CD4-positive, alpha-beta memory T cell (primary cell): ENCODE measurements around the gene KRTAP10-1. TPM values are rescaled to one million over a fixed set of nuclear protein-coding genes. Genes with fewer than 3 reads are reported as not detected.

Source experiments
- CTCF ChIA-PET: fragments of 350-600 bp; sonication (Branson Sonifier 250); formaldehyde crosslinking; loops from one replicate; lab custom pipeline; 2021; ENCODE audit warnings: inconsistent platforms; ENCODE audit not compliant: partially characterized antibody; lab: Charles Lee
- POLR2A ChIA-PET: fragments of 350-600 bp; sonication (Branson Sonifier 250); formaldehyde crosslinking; loops from one replicate; lab custom pipeline; 2021; ENCODE audit not compliant: partially characterized antibody; lab: Charles Lee
- DNase-seq, 5 donors: peaks; one replicate each; pipeline versions ENCODE4 v3.0.0 to v3.0.0-alpha.2; 2020 to 2022; ENCODE audit warnings: mixed read lengths in 1 of 5
- H3K27ac ChIP-seq: one replicate; pipeline ENCODE4 v1.7.0; 2013; ENCODE audit warnings: low read depth, low read length
- H3K27me3 ChIP-seq: 2 replicates; pipeline ENCODE4 v1.7.0; 2013; ENCODE audit warnings: mild to moderate bottlenecking, low read length, moderate library complexity; ENCODE audit not compliant: insufficient read depth
- H3K36me3 ChIP-seq: 2 replicates; pipeline ENCODE4 v1.7.0; 2013; ENCODE audit warnings: mild to moderate bottlenecking, low read length, moderate library complexity; ENCODE audit not compliant: insufficient read depth
- H3K4me1 ChIP-seq: 2 replicates; pipeline ENCODE4 v1.7.0; 2013; ENCODE audit warnings: mild to moderate bottlenecking, low read length, moderate library complexity; ENCODE audit not compliant: insufficient read depth
- H3K4me3 ChIP-seq, 2 donors: one replicate each; pipeline ENCODE4 v1.7.0; 2013; ENCODE audit warnings: low read length in 2 of 2, mild to moderate bottlenecking in 1 of 2
- H3K9me3 ChIP-seq, 2 donors: one replicate each; pipeline ENCODE4 v1.7.0; 2013; ENCODE audit warnings: low read length in 2 of 2, control low read depth in 1 of 2; ENCODE audit not compliant: control insufficient read depth in 1 of 2
- H3K27ac Mint-ChIP-seq, 7 donors: one replicate each; pipeline ENCODE4 v1.8.0; 2020 to 2021; ENCODE audit warnings: mixed read lengths in 7 of 7, mild to moderate bottlenecking in 6 of 7, inconsistent platforms in 3 of 7, moderate library complexity in 3 of 7
- H3K27me3 Mint-ChIP-seq, 2 donors: one replicate each; pipeline ENCODE4 v1.8.0; 2020 to 2021; ENCODE audit warnings: mixed read lengths in 2 of 2
- H3K36me3 Mint-ChIP-seq, 2 donors: one replicate each; pipeline ENCODE4 v1.8.0; 2020 to 2021; ENCODE audit warnings: mixed read lengths in 2 of 2, inconsistent platforms in 1 of 2, mild to moderate bottlenecking in 1 of 2
- H3K4me1 Mint-ChIP-seq, 4 donors: one replicate each; pipeline ENCODE4 v1.8.0; 2020 to 2021; ENCODE audit warnings: mixed read lengths in 4 of 4, mild to moderate bottlenecking in 1 of 4
- H3K4me3 Mint-ChIP-seq, 8 donors: one replicate each; pipeline ENCODE4 v1.8.0; 2020 to 2021; ENCODE audit warnings: mixed read lengths in 8 of 8, mild to moderate bottlenecking in 7 of 8, moderate library complexity in 6 of 8, inconsistent platforms in 3 of 8
- H3K9me3 Mint-ChIP-seq, 8 donors: one replicate each; pipeline ENCODE4 v1.8.0; 2020 to 2021; ENCODE audit warnings: mixed read lengths in 8 of 8, mild to moderate bottlenecking in 5 of 8, inconsistent platforms in 3 of 8, moderate library complexity in 1 of 8
- intact Hi-C: fragments of 100-400 bp; cut with micrococcal nuclease; formaldehyde crosslinking; loops from one replicate; pipeline ENCODE4 v1.15.1; 2023
- polyA plus RNA-seq, 2 donors: library from polyadenylated mRNA; unstranded; fragments of 300-500 nt; fragmentation: Illumina TruSeq; gene quantifications; one replicate each; pipeline ENCODE4 v1.2.3, GENCODE V29; 2021
- total RNA-seq, 2 experiments: library from RNA; stranded (reverse); gene quantifications; one replicate each; pipeline ENCODE4 v1.2.3, GENCODE V29; 2021

KRTAP10-1 gene
- total and polyA plus RNA-seq, 4 experiments from 2014 or later: not detected

GRCh38 chr21:44496564-44497550 lies 43.1 kb downstream of the KRTAP10-1 start:
- Mint-ChIP-seq H3K36me3 (peaks cover 0 to 9% of the 10 kb centered on the region in 2 donors), H3K27ac (no peak overlapping the region), H3K9me3 (peaks cover 0 to 15% (median 12%) of the 10 kb centered on the region in 8 donors), H3K4me3 (no peak overlapping the region), H3K27me3 (peaks cover 14 to 21% of the 10 kb centered on the region in 2 donors), H3K4me1 (no peaks in the 10 kb centered on the region)
- H3K36me3 ChIP-seq: no peaks in the 10 kb centered on the region
- DNase-seq: no peak
- no peaks in the 10 kb centered on the region for H3K27me3 ChIP-seq
- POLR2A ChIA-PET: no interaction called here
- no peak overlapping the region for H3K27ac ChIP-seq
- H3K9me3 ChIP-seq: peaks cover 0 to 13% of the 10 kb centered on the region in 2 donors
- no peaks in the 10 kb centered on the region for H3K4me1 ChIP-seq
- H3K4me3 ChIP-seq: no peak overlapping the region
- CTCF ChIA-PET: interaction anchor here (1.7 kb wide), 1 partner anchor 14 kb away, joined by 4 read pairs; no protein-coding TSS in a partner anchor
- intact Hi-C loops: no loop called here

GRCh38 chr21:44495611-44496563 lies 44.1 kb downstream of the KRTAP10-1 start:
- intact Hi-C loops: no loop called here
- no peak for DNase-seq
- H3K4me1 Mint-ChIP-seq: no peaks in the 10 kb centered on the region
- peaks cover 0 to 9% of the 10 kb centered on the region in 2 donors for H3K36me3 Mint-ChIP-seq
- Histone ChIP-seq H3K4me3 (no peak overlapping the region), H3K27ac (no peak overlapping the region), H3K27me3 (no peaks in the 10 kb centered on the region), H3K4me1 (no peaks in the 10 kb centered on the region), H3K36me3 (no peaks in the 10 kb centered on the region), H3K9me3 (peaks cover 0 to 13% of the 10 kb centered on the region in 2 donors)
- ChIA-PET POLR2A (no interaction called here), CTCF (interaction anchor here (1.3 to 1.7 kb wide), 3 partner anchors 12 to 18 kb away, joined by 3 to 4 read pairs (median 4); no protein-coding TSS in a partner anchor)
- peaks cover 0 to 16% (median 12%) of the 10 kb centered on the region in 8 donors for H3K9me3 Mint-ChIP-seq
- H3K27me3 Mint-ChIP-seq: peaks cover 14 to 21% of the 10 kb centered on the region in 2 donors
- H3K27ac Mint-ChIP-seq: peak overlapping the region in 2 of 7 donors; percentile 29 to 48
- H3K4me3 Mint-ChIP-seq: no peak overlapping the region

- Histone ChIP-seq H3K4me3 (no peak overlapping the region), H3K9me3 (peaks cover 0 to 13% of the 10 kb centered on the region in 2 donors), H3K4me1 (no peaks in the 10 kb centered on the region), H3K36me3 (no peaks in the 10 kb centered on the region), H3K27me3 (no peaks in the 10 kb centered on the region), H3K27ac (no peak overlapping the region)
- CTCF ChIA-PET: interaction anchor here (1.3 to 2.9 kb wide), 5 partner anchors 11 to 298 kb away, joined by 3 to 13 read pairs (median 4); no protein-coding TSS in a partner anchor
- H3K27ac Mint-ChIP-seq: no peak overlapping the region
- H3K36me3 Mint-ChIP-seq: peaks cover 0 to 9% of the 10 kb centered on the region in 2 donors
- POLR2A ChIA-PET: no interaction called here
- no peaks in the 10 kb centered on the region for H3K4me1 Mint-ChIP-seq
- no peak for DNase-seq
- peaks cover 16 to 20% of the 10 kb centered on the region in 2 donors for H3K27me3 Mint-ChIP-seq
- H3K9me3 Mint-ChIP-seq: peaks cover 0 to 16% (median 12%) of the 10 kb centered on the region in 8 donors
- intact Hi-C loops: no loop called here
- H3K4me3 Mint-ChIP-seq: no peak overlapping the region
Observed at GRCh38 chr21:44494956-44495355, 45.0 kb downstream of the KRTAP10-1 start.

- POLR2A ChIA-PET: no interaction called here
- no peak for DNase-seq
- no peaks in the 10 kb centered on the region for H3K27me3 ChIP-seq
- H3K4me3 ChIP-seq: no peak overlapping the region
- Mint-ChIP-seq H3K27me3 (peaks cover 18 to 20% of the 10 kb centered on the region in 2 donors), H3K4me3 (no peak overlapping the region), H3K9me3 (peaks cover 0 to 16% (median 12%) of the 10 kb centered on the region in 8 donors), H3K4me1 (no peaks in the 10 kb centered on the region), H3K36me3 (peaks cover 0 to 9% of the 10 kb centered on the region in 2 donors), H3K27ac (no peak overlapping the region)
- H3K4me1 ChIP-seq: no peaks in the 10 kb centered on the region
- no peak overlapping the region for H3K27ac ChIP-seq
- intact Hi-C loops: no loop called here
- H3K36me3 ChIP-seq: no peaks in the 10 kb centered on the region
- H3K9me3 ChIP-seq: peaks cover 0 to 13% of the 10 kb centered on the region in 2 donors
- CTCF ChIA-PET: interaction anchor here (1.3 to 2.9 kb wide), 5 partner anchors 11 to 299 kb away, joined by 3 to 13 read pairs (median 3); no protein-coding TSS in a partner anchor
Observed at GRCh38 chr21:44494418-44494817, 45.6 kb downstream of the KRTAP10-1 start.

GRCh38 chr21:44492567-44493385 lies 47.2 kb downstream of the KRTAP10-1 start:
- H3K9me3 Mint-ChIP-seq: peaks cover 0 to 18% (median 13%) of the 10 kb centered on the region in 8 donors
- no peak overlapping the region for H3K4me3 Mint-ChIP-seq
- Histone ChIP-seq H3K27me3 (no peaks in the 10 kb centered on the region), H3K9me3 (peaks cover 0 to 13% of the 10 kb centered on the region in 2 donors), H3K4me3 (no peak overlapping the region), H3K36me3 (no peaks in the 10 kb centered on the region), H3K4me1 (no peaks in the 10 kb centered on the region), H3K27ac (no peak overlapping the region)
- ChIA-PET POLR2A (interaction anchor here (0.6 kb wide), 1 partner anchor 10 kb away, joined by 3 read pairs; no protein-coding TSS in a partner anchor), CTCF (interaction anchor here (1.6 to 2.9 kb wide), 3 partner anchors 13 to 301 kb away, joined by 3 to 13 read pairs (median 9); no protein-coding TSS in a partner anchor)
- H3K4me1 Mint-ChIP-seq: no peaks in the 10 kb centered on the region
- H3K27me3 Mint-ChIP-seq: peaks cover 20% of the 10 kb centered on the region in 2 donors
- peak overlapping the region in 1 of 7 donors; percentile 15 for H3K27ac Mint-ChIP-seq
- intact Hi-C loops: no loop called here
- peaks cover 0 to 9% of the 10 kb centered on the region in 2 donors for H3K36me3 Mint-ChIP-seq
- no peak for DNase-seq

- no peak overlapping the region for H3K27ac ChIP-seq
- ChIA-PET POLR2A (no interaction called here), CTCF (interaction anchor here (1.5 kb wide), 1 partner anchor 20 kb away, joined by 4 read pairs; no protein-coding TSS in a partner anchor)
- Mint-ChIP-seq H3K36me3 (peaks cover 0 to 9% of the 10 kb centered on the region in 2 donors), H3K4me3 (no peak overlapping the region), H3K4me1 (peaks cover 0 to 4% (median 1%) of the 10 kb centered on the region in 4 donors), H3K27ac (no peak overlapping the region), H3K9me3 (peaks cover 0 to 20% (median 14%) of the 10 kb centered on the region in 8 donors), H3K27me3 (peaks cover 12 to 15% of the 10 kb centered on the region in 2 donors)
- intact Hi-C loops: no loop called here
- no peaks in the 10 kb centered on the region for H3K4me1 ChIP-seq
- DNase-seq: no peak
- peaks cover 0 to 13% of the 10 kb centered on the region in 2 donors for H3K9me3 ChIP-seq
- no peaks in the 10 kb centered on the region for H3K36me3 ChIP-seq
- H3K27me3 ChIP-seq: no peaks in the 10 kb centered on the region
- H3K4me3 ChIP-seq: no peak overlapping the region
Observed at GRCh38 chr21:44490816-44491215, 49.2 kb downstream of the KRTAP10-1 start.
